Upper lobe of left lung (tissue), 4 donors: Measurements from ENCODE around the gene PRXL2B.

Experiments
- EP300 ChIP-seq, 4 donors: sonication (generic); formaldehyde crosslinking; IDR thresholded peaks; one replicate each; pipeline ENCODE4 v1.5.1; 2017; ENCODE audit warnings: antibody characterized with exemption in 4 of 4, control low read depth in 2 of 4
- POLR2A ChIP-seq, 4 donors: fragments of 450-650 bp; IDR thresholded peaks; one replicate each; pipeline ENCODE4 v1.5.1; 2016 to 2017; ENCODE audit warnings: antibody characterized with exemption in 4 of 4, mild to moderate bottlenecking in 2 of 4
- POLR2AphosphoS5 ChIP-seq, 2 donors: sonication (generic); formaldehyde crosslinking; IDR thresholded peaks; one replicate each; pipeline ENCODE4 v1.5.1; 2017; ENCODE audit warnings: antibody characterized with exemption in 2 of 2
- TF ChIP-seq, protein P1 (sequence below), 6 experiments: fragments of 450-650 bp in 4 of 6; fragments of 200-600 bp in 2 of 6; sonication (generic) in 2 of 6; IDR thresholded peaks; one replicate each; pipeline ENCODE4 v1.5.1; 2016 to 2019; ENCODE audit warnings: antibody characterized with exemption in 6 of 6

DNA sequence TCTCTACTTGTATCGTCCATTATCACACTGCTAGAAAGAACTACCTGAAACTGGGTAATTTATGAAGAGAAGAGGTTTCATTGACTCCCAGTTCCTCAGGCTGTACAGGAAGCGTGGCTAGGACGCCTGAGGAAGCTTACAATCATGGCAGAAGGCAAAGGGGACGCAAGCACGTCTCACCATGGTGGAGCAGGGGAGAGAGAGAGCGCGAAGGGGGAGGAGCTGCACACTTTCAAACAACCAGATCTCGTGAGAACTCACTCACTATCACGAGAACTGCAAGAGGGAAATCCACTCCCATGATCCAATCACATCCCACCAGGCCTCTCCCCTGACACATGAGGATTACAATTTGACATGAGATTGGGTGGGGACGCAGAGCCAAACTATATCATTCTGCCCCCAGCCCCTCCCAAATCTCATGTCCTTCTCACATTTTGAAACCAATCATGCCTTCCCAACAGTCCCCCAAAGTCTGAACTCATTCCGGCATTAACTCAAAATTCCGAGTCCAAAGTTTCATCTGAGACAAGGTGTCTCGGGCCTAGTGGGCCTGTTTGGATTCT, 38.2 kb downstream of the PRXL2B start:
- TF ChIP-seq EP300 (IDR thresholded peaks at IDR 0.05): no peak
- TF ChIP-seq POLR2AphosphoS5 (IDR thresholded peaks at IDR 0.05): no peak
- TF ChIP-seq, protein P1, sequence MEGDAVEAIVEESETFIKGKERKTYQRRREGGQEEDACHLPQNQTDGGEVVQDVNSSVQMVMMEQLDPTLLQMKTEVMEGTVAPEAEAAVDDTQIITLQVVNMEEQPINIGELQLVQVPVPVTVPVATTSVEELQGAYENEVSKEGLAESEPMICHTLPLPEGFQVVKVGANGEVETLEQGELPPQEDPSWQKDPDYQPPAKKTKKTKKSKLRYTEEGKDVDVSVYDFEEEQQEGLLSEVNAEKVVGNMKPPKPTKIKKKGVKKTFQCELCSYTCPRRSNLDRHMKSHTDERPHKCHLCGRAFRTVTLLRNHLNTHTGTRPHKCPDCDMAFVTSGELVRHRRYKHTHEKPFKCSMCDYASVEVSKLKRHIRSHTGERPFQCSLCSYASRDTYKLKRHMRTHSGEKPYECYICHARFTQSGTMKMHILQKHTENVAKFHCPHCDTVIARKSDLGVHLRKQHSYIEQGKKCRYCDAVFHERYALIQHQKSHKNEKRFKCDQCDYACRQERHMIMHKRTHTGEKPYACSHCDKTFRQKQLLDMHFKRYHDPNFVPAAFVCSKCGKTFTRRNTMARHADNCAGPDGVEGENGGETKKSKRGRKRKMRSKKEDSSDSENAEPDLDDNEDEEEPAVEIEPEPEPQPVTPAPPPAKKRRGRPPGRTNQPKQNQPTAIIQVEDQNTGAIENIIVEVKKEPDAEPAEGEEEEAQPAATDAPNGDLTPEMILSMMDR (IDR thresholded peaks at IDR 0.05): no peak
- no peak for TF ChIP-seq POLR2A (IDR thresholded peaks at IDR 0.05)
